OCI-LY3 (cell line): ENCODE results near the gene FAM228B.

ENCODE experiments used
- H2AFZ ChIP-seq: fragments of 200-600, 300-600 bp; shearing (Covaris generic); 2 replicates; pipeline ENCODE4 v1.6.0; 2014; ENCODE audit warnings: antibody characterized with exemption, low read depth, low read length
- H3K27ac ChIP-seq: fragments of 200-600, 300-600 bp; sonication (generic); 2 replicates; pipeline ENCODE4 v1.5.1; 2014; ENCODE audit warnings: mild to moderate bottlenecking, low read length, moderate library complexity, mixed read lengths
- H3K27me3 ChIP-seq: fragments of 200-600, 300-600 bp; sonication (generic); 2 replicates; pipeline ENCODE4 v1.6.1; 2014; ENCODE audit warnings: low read depth, low read length, mixed read lengths
- H3K36me3 ChIP-seq: fragments of 200-600, 300-600 bp; sonication (generic); replicated peaks from 2 replicates; pipeline ENCODE3; 2014; ENCODE audit warnings: low read depth, low read length, mixed read lengths
- H3K4me1 ChIP-seq: fragments of 300-600, 200-600 bp; sonication (generic); 2 replicates; pipeline ENCODE4 v1.6.1; 2014; ENCODE audit warnings: low read length, mixed read lengths
- H3K4me2 ChIP-seq: fragments of 200-600, 300-600 bp; sonication (generic); 2 replicates; pipeline ENCODE4 v1.6.1; 2014; ENCODE audit warnings: low read length, mixed read lengths
- H3K4me3 ChIP-seq: fragments of 300-600, 200-600 bp; sonication (generic); 2 replicates; pipeline ENCODE4 v1.5.1; 2014; ENCODE audit warnings: antibody characterized with exemption, mild to moderate bottlenecking, low read length, moderate library complexity
- H3K79me2 ChIP-seq: fragments of 300-600, 200-600 bp; shearing (Covaris generic); 2 replicates; pipeline ENCODE4 v1.6.1; 2014; ENCODE audit warnings: mild to moderate bottlenecking, low read length, mixed read lengths
- H3K9ac ChIP-seq: fragments of 300-600, 200-600 bp; shearing (Covaris generic); 2 replicates; pipeline ENCODE4 v1.6.0; 2014; ENCODE audit warnings: mild to moderate bottlenecking, low read length, moderate library complexity
- H3K9me3 ChIP-seq: fragments of 200-600, 300-600 bp; shearing (Covaris generic); 2 replicates; pipeline ENCODE4 v1.6.1; 2014; ENCODE audit warnings: low read length, mixed read lengths; ENCODE audit not compliant: insufficient read depth
- H4K20me1 ChIP-seq: fragments of 200-600, 300-600 bp; sonication (generic); 2 replicates; pipeline ENCODE4 v1.6.1; 2016; ENCODE audit warnings: low read length, mixed read lengths; ENCODE audit not compliant: insufficient read depth
- CTCF ChIP-seq: fragments of 200-600, 300-600 bp; sonication (generic); IDR thresholded peaks from 2 replicates; pipeline ENCODE4 v1.5.1; 2014; ENCODE audit warnings: antibody characterized with exemption, low read length, low read depth
- EZH2phosphoT487 ChIP-seq: fragments of 200-600 bp; shearing (Covaris generic); IDR thresholded peaks from 2 replicates; pipeline ENCODE4 v1.6.1; 2018; ENCODE audit warnings: antibody characterized with exemption, mixed run types, low read depth

The FAM228B gene

GRCh38 chr2:24111407-24111901 lies 11.8 kb upstream of the FAM228B start:
- Histone ChIP-seq H3K36me3 (no peaks in the 10 kb centered on the region), H4K20me1 (no peaks in the 10 kb centered on the region), H3K4me2 (no peak overlapping the region), H3K4me3 (no peak overlapping the region), H3K9ac (no peak overlapping the region), H2AFZ (no peak overlapping the region), H3K79me2 (no peaks in the 10 kb centered on the region), H3K4me1 (no peaks in the 10 kb centered on the region), H3K9me3 (no peaks in the 10 kb centered on the region), H3K27ac (no peak overlapping the region), H3K27me3 (no peaks in the 10 kb centered on the region)
- TF ChIP-seq EZH2phosphoT487 (no peak), CTCF (no peak)

- H4K20me1 ChIP-seq, result no peaks in the 10 kb centered on the region
- H3K27me3 ChIP-seq, result no peaks in the 10 kb centered on the region
- H3K4me1 ChIP-seq, result no peaks in the 10 kb centered on the region
- no peaks in the 10 kb centered on the region for H3K79me2 ChIP-seq
- H3K36me3 ChIP-seq, result no peaks in the 10 kb centered on the region
- H3K9me3 ChIP-seq, result no peaks in the 10 kb centered on the region
- H3K27ac ChIP-seq, result no peak overlapping the region
- H3K4me3 ChIP-seq, result no peak overlapping the region
- H3K9ac ChIP-seq, result no peak overlapping the region
- TF ChIP-seq EZH2phosphoT487 (no peak), CTCF (no peak)
- no peak overlapping the region for H2AFZ ChIP-seq
- no peak overlapping the region for H3K4me2 ChIP-seq
Observed at GRCh38 chr2:24115057-24115456, 8.2 kb upstream of the FAM228B start.

GRCh38 chr2:24117902-24118301 lies 5.4 kb upstream of the FAM228B start:
- Histone ChIP-seq H3K27ac (no peak overlapping the region), H3K4me2 (no peak overlapping the region), H2AFZ (no peak overlapping the region), H3K9ac (no peak overlapping the region), H3K27me3 (no peaks in the 10 kb centered on the region), H3K36me3 (no peaks in the 10 kb centered on the region), H3K4me1 (peaks cover 6% of the 10 kb centered on the region), H3K79me2 (no peaks in the 10 kb centered on the region), H4K20me1 (no peaks in the 10 kb centered on the region), H3K9me3 (no peaks in the 10 kb centered on the region), H3K4me3 (no peak overlapping the region)
- TF ChIP-seq CTCF (no peak), EZH2phosphoT487 (no peak)

- no peak overlapping the region for H2AFZ ChIP-seq
- H3K36me3 ChIP-seq, result no peaks in the 10 kb centered on the region
- H4K20me1 ChIP-seq, result no peaks in the 10 kb centered on the region
- no peak overlapping the region for H3K4me2 ChIP-seq
- H3K27ac ChIP-seq, result no peak overlapping the region
- no peaks in the 10 kb centered on the region for H3K27me3 ChIP-seq
- no peak for TF ChIP-seq EZH2phosphoT487
- TF ChIP-seq CTCF, result no peak
- H3K9me3 ChIP-seq, result no peaks in the 10 kb centered on the region
- no peak overlapping the region for H3K9ac ChIP-seq
- H3K79me2 ChIP-seq, result peaks cover 12% of the 10 kb centered on the region; the same call in 1 of the 2 replicates
- H3K4me1 ChIP-seq, result peaks cover 12% of the 10 kb centered on the region
- no peak overlapping the region for H3K4me3 ChIP-seq
Observed at GRCh38 chr2:24121066-24121465, 2.2 kb upstream of the FAM228B start.
